NCI-H146 treated with DMSO at 0.1 percent for 48 hours (cell line): Measurements from ENCODE around the gene CCNQ.

Experiments used
- DNase-seq: peaks from one replicate; lab custom pipeline; 2025; ENCODE audit not compliant: unreplicated experiment; lab: John Stamatoyannopoulos, UW

CCNQ gene

GRCh38 chrX:153578200-153578835, 20.6 kb downstream of the CCNQ start:
- DNase-seq = no peak

- DNase-seq = no peak
Observed at GRCh38 chrX:153576961-153577360, 22.0 kb downstream of the CCNQ start.

DNA sequence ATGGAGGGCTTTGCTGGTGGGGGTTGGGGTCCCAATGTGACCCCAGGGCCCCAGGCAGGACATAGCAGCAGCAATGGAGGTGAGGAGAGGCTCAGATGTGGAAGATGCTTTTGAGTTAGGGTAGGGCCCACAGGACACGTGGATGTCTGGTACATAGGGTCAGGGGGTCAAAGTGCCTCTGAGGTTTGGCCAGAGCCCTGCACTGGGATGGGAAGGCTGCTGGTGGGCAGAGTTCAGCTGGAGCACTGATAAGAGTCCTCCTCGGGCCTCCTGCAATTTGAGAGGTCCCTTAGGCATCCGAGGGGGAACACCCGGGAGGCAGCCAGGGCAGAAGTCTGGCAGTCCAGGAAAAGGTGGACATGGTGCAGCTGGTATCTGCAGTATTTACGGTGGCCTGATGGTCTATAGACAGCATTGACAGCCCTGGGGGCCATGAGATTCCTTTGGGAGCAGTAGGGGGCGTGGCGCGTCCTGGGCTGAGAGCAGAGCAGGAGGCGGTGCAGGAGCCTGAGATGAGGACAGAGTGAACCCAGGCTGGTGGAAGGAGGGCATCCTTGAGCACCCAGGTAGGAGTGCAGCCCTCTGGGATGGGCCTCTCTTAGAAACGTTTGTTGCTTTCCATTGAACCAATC, 22.6 kb downstream of the CCNQ start:
- DNase-seq = no peak

- no peak for DNase-seq
Observed at GRCh38 chrX:153573984-153574383, 25.0 kb downstream of the CCNQ start.

GRCh38 chrX:153572601-153573000, 26.3 kb downstream of the CCNQ start:
- no peak for DNase-seq

DNA sequence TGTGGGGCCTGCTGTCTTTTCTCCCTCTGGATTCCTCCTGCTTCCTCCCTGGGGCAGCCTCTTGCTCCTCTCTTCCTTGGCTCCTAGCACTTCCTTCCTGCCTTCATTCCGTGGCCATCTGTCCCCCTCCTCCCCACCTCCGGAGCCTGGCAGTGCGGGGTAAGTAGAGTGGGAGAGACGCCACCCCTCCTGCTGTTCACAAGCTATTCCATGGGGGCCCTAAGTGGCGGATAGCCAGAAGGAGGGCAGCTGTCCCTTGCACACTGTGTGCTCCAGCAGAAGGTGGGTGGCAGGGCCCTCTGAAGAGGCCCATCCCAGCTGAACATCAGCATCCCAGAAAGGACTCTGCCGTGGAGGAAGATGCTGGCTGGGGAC, 27.4 kb downstream of the CCNQ start:
- no peak for DNase-seq

DNA sequence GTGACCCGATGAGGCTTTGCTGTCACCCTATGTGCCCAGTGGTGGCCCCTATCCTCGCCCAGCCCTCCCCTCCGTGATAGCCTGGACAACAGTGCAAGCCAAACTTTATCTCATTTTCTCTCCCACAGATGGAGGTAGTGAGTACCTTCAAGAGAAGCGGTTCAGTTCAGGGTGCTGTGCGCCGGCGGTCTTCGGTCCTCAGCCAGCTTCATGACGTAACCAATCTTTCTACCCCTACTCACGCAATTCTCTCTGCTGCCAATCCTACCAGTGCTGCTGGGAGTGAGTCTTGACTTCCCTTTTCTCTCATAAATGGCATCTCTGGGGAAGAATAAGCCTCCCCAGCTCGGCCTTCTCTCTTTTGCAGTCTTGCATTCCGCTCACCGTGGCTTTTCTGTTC, 29.5 kb downstream of the CCNQ start:
- DNase-seq = no peak

DNA sequence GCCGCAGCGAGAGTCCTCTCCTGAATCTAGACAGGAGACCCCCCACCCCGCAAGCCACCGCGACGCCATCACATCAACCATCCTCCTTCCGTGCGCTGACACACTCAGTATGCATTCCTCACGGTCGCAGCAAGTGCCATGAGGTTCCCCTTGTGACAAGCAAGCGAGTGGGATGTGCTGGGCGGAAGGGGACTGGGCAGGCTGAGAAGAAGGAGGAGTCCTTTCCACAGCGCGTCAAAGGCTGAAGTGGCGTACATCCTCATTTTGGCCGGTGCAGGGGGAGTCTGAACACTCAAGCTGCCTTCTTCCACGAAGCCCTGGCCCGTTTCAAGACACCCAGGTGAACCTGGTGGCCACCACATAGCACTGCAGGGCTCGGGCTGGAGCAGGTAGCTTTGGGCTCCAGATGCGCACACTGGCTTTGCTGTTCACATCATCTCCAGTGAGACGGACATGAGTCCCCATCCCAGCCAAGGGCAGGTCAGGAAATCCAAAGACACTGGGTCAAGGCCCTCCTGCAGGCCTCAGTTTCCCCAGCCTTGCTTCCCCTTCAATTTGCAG, 30.4 kb downstream of the CCNQ start:
- DNase-seq = no peak

DNA sequence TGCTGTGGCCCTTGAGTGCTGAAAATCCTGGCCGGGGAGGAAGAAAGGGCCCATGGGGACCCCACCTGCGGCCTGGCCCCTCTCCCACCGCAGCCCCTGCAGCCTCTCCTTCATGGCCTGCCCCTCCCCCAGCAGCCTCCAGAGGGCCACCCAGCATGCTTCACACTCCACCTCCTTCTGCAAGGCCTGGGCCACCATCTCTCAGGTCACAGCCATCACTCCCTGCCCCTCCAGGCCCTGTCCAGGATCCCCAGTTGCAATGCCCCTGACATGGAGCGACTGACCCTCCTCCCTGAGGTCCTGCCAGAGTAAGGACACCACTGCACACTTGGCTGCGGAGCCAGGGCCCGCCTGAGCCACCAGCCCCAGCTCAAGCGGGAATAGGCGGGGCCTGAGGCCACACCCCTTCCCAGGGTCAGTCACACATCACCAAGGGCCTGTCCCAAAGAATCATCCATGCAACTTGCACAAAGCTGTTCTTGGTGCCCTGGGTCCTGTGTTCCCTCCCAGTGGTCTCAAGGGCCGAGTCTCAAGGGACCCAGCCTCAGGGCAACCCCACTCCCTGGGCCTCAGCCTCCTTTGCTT, 32.9 kb downstream of the CCNQ start:
- DNase-seq = no peak

DNA sequence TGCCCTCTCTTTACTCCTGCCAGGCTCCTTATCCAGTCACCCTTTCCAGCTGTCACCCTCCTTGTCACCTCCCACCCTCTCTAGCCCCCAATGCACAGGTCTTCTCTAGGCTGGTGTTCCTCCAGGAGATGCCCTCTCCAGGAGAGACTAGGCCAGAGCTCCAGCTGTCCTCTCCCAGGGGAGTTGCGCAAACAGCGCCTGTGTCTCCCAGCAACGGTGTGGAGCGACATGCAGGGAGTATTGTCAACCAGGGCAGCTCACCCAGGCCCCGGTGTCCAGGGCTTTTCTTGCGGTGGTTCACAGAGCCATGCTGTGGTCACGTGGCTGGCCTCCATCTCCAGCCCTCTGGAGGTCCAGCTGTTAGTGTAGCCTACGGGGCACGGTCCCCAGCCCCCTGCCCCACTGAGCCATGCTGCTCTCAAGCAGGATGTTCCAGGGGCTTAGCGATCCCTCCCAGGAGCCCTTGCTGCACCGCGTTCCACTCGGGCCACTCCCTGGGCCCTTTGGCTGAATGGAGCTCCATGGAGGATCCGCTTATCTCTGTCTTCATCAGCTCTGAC, 34.8 kb downstream of the CCNQ start:
- DNase-seq = no peak

DNA sequence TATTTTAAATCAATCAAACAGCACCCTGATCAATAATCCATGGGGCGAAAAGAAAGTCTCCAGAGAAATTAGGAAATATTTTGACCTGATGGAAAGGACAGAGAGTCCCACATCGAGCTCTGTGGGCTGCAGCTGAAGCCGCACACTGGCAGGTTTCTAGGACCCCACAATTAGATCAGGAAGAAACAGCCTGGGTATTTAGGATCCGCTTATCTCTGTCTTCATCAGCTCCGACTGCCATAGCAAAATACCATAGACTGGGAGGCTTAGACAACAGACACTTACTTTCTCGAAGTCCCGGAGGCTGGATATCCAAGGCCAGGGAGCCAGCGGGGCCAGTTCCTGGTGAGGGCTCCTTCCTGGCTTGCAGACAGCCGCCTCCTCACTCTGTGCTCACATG, 36.4 kb downstream of the CCNQ start:
- no peak for DNase-seq

DNA sequence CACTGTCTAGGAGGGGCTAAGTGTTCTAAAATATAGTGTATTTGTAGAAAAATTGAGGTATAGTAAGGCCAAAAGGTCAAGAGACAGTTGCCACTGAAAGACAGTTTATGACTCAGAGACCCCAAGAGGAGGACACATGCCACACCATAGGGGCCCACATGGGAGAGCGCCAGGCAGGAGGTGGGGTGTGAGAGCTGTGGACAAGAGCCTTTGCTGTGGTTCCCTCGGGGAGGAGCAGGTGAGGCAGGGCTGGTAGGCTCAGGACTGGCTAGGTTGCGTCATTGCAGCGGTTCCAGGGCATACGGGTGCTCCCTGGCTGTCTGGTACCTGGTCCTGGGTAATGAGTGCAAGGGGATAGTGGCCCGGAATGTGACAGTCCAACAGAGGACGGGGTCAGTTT, 37.6 kb downstream of the CCNQ start:
- no peak for DNase-seq

- no peak for DNase-seq
Observed at GRCh38 chrX:153560466-153560865, 38.5 kb downstream of the CCNQ start.

DNA sequence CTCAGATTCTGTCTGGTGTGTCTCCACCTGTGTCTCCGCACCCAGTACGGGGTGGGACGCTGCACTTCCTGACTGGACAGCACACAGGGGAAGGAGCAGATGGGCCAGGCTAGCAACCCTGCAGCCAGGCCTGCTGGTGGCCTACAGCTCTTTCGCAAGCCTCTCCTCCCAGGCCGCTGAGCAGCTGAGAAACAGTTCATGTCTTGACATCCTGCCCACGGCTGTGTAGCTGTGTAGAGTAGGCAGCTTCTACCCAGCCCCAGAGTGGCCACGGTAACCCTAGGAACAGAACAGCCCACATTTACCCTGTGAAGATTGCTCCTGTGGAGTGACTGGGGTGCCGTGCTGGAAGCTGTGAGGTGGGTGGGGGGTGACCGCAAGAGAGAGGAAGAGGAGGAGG, 38.9 kb downstream of the CCNQ start:
- no peak for DNase-seq

GRCh38 chrX:153557618-153558355, 41.2 kb downstream of the CCNQ start:
- no peak for DNase-seq

DNA sequence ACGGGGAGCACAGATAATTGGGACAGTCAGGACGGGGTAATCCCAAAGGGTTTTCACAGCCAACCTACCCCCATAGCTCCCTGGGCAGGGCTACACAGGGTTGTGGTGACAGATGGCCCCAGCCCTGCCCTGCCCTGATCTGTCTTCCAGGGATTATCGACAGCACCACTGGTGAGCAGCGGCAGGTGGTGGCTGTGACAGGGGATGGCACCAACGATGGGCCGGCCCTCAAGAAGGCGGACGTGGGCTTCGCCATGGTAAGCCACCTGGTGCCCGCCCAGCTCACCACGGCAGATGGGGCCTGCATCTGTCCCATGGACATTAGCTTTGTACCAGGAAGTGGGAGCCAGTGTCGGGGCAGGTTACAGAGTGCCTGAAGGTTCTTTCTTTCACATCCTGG, 42.2 kb downstream of the CCNQ start:
- DNase-seq = no peak

- no peak for DNase-seq
Observed at GRCh38 chrX:153554519-153555167, 44.3 kb downstream of the CCNQ start.

DNA sequence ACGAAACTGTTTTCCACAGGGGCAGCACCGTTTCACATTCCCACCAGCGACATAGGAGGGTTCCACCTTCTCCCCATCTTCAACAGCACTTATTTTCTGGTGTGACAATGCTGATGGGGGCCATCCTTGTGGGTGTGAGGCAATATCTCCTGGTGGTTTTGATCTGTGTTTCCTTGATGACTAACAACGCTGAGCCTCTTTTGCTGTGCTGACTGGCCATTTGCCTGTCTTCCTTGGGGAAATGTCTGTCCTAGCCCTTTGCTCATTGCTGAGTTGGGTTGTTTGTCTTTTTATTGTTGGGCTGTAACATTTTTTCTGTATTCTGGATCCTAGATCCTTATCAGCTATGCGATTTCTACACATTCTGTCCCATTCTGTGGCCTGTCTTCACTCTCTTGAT, 47.8 kb downstream of the CCNQ start:
- no peak for DNase-seq

DNA sequence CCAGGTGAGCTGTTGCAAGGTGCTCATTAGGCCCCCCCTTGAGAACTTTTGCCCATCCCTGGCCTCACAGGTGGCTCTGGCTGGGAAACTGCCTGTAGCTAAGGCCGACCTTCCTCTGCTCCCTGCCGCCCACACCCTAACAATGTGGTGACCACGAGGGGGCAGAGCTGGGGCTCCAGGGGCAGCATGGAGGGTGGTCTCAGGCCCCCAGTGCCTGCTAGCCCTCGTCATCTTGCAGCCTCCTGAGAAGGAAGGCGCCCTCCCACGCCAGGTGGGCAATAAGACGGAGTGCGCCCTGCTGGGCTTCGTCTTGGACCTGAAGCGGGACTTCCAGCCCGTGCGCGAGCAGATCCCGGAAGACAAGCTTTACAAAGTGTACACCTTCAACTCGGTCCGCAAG, 49.1 kb downstream of the CCNQ start:
- no peak for DNase-seq

GRCh38 chrX:153549231-153549630, 49.7 kb downstream of the CCNQ start:
- no peak for DNase-seq

DNA sequence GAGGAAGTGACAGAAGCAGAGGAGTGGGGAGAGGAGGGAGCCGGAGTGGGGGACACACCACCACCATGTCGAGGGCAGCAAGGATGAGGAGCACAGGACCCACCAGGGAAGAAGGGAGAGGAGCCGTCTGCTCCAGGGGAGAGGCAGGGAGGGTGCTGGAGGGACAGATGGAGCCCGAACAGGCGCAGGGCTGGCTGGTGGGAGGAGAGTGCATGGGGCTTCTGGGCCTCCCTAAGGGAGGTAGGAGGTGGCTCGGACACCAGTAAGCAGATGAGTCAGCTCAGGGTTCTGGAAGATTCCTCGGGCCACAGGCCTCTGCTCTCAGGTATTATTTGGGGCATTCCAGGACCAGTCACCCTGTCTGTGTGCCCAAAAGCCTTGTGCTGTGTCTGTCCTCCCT, 51.7 kb downstream of the CCNQ start:
- no peak for DNase-seq
